GM12875 (cell line): ENCODE data around the gene SEC61A1.

Experiments used
- H3K4me3 ChIP-seq: one replicate; pipeline ENCODE4 v1.5.1; 2011; ENCODE audit warnings: low read depth, low read length, control low read depth
- CTCF ChIP-seq: IDR thresholded peaks from 2 replicates; pipeline ENCODE4 v1.5.1; 2011; ENCODE audit warnings: low read depth, mild to moderate bottlenecking, control low read depth, inconsistent platforms, low read length, moderate library complexity, borderline replicate concordance; ENCODE audit not compliant: insufficient read depth

SEC61A1 gene

GRCh38 chr3:128040660-128041059, 11.6 kb upstream of the SEC61A1 start:
- H3K4me3 ChIP-seq, result no peak overlapping the region
- TF ChIP-seq CTCF, result no peak

- TF ChIP-seq CTCF, result no peak
- H3K4me3 ChIP-seq, result no peak overlapping the region
Observed at GRCh38 chr3:128041344-128041743, 10.9 kb upstream of the SEC61A1 start.

- no peak overlapping the region for H3K4me3 ChIP-seq
- TF ChIP-seq CTCF, result no peak
Observed at GRCh38 chr3:128050597-128050996, 1.6 kb upstream of the SEC61A1 start.

- peak overlapping the region; percentile 81 for H3K4me3 ChIP-seq
- no peak for TF ChIP-seq CTCF
Observed at GRCh38 chr3:128051459-128051836, 789 bp upstream of the SEC61A1 start.

- no peak for TF ChIP-seq CTCF
- peak overlapping the region; percentile 85 for H3K4me3 ChIP-seq
Observed at GRCh38 chr3:128052595-128053351, 536 bp downstream of the SEC61A1 start.

- H3K4me3 ChIP-seq, result peak overlapping the region; percentile 85
- no peak for TF ChIP-seq CTCF
Observed at GRCh38 chr3:128053614-128054013, 1.4 kb downstream of the SEC61A1 start.

GRCh38 chr3:128054367-128054766, 2.1 kb downstream of the SEC61A1 start:
- no peak for TF ChIP-seq CTCF
- peak overlapping the region; percentile 18 for H3K4me3 ChIP-seq
